Activated T-helper 17 cell treated with anti-CD3 and anti-CD28 coated beads, Interleukin-2, amount 50 U/mL, for 72 hours (primary cell): ENCODE data around the gene SULT1A1. TPM values are rescaled to one million over a fixed set of nuclear protein-coding genes. Genes with fewer than 3 reads are reported as not detected.
"Not testable (repeated sequence)": the region's sequence is repeated elsewhere in the genome, so short reads cannot be mapped to it uniquely, and the experiment has no call there.

ENCODE experiments used
- ATAC-seq: fragments of 150-1000 bp; cut with Tn5 transposase; replicated peaks from 2 replicates; pipeline ENCODE4 v1.10.0; 2021; ENCODE audit warnings: mild to moderate bottlenecking, moderate library complexity
- H3K27ac Mint-ChIP-seq: one replicate; pipeline ENCODE4 v1.8.0; 2022; ENCODE audit warnings: mixed read lengths
- H3K27me3 Mint-ChIP-seq: one replicate; pipeline ENCODE4 v1.8.0; 2022; ENCODE audit warnings: mixed read lengths
- H3K36me3 Mint-ChIP-seq: one replicate; pipeline ENCODE4 v1.8.0; 2022; ENCODE audit warnings: low read depth, mild to moderate bottlenecking, mixed read lengths
- H3K4me1 Mint-ChIP-seq: one replicate; pipeline ENCODE4 v1.8.0; 2022; ENCODE audit warnings: mixed read lengths
- H3K4me3 Mint-ChIP-seq: one replicate; pipeline ENCODE4 v1.8.0; 2022; ENCODE audit warnings: mild to moderate bottlenecking, mixed read lengths
- H3K9me3 Mint-ChIP-seq: one replicate; pipeline ENCODE4 v1.8.0; 2022; ENCODE audit warnings: mixed read lengths
- total RNA-seq, 2 donors: library from RNA; stranded (reverse); gene quantifications; one replicate each; pipeline ENCODE4 v1.2.3, GENCODE V29; 2022

Gene SULT1A1
- total RNA-seq, 2 donors from 2014 or later = 5.9 to 7.1 TPM

GRCh38 chr16:28602529-28602928, 7.3 kb downstream of the SULT1A1 start:
- Mint-ChIP-seq H3K4me1 (no peaks in the 10 kb centered on the region), H3K4me3 (no peak overlapping the region), H3K36me3 (no peaks in the 10 kb centered on the region), H3K9me3 (no peaks in the 10 kb centered on the region), H3K27ac (no peak overlapping the region), H3K27me3 (no peaks in the 10 kb centered on the region)
- ATAC-seq = no peak

GRCh38 chr16:28602062-28602461, 7.8 kb downstream of the SULT1A1 start:
- not testable (repeated sequence) for H3K9me3 Mint-ChIP-seq, H3K4me3 Mint-ChIP-seq, H3K36me3 Mint-ChIP-seq, H3K4me1 Mint-ChIP-seq, H3K27ac Mint-ChIP-seq, ATAC-seq, H3K27me3 Mint-ChIP-seq

- H3K4me3 Mint-ChIP-seq, H3K27ac Mint-ChIP-seq, H3K9me3 Mint-ChIP-seq, H3K27me3 Mint-ChIP-seq, H3K36me3 Mint-ChIP-seq, ATAC-seq, H3K4me1 Mint-ChIP-seq: not testable (repeated sequence)
Measured at GRCh38 chr16:28601589-28601988, 8.3 kb downstream of the SULT1A1 start.

GRCh38 chr16:28600965-28601364, 8.9 kb downstream of the SULT1A1 start:
- not testable (repeated sequence) for H3K9me3 Mint-ChIP-seq, ATAC-seq, H3K4me1 Mint-ChIP-seq, H3K36me3 Mint-ChIP-seq, H3K27me3 Mint-ChIP-seq, H3K4me3 Mint-ChIP-seq, H3K27ac Mint-ChIP-seq

GRCh38 chr16:28599377-28600285, 10.2 kb downstream of the SULT1A1 start:
- H3K27me3 Mint-ChIP-seq, H3K36me3 Mint-ChIP-seq, H3K4me1 Mint-ChIP-seq, H3K27ac Mint-ChIP-seq, H3K9me3 Mint-ChIP-seq, H3K4me3 Mint-ChIP-seq: not testable (repeated sequence)
- ATAC-seq = peak; percentile 93

- H3K9me3 Mint-ChIP-seq = no peaks in the 10 kb centered on the region
- no peak overlapping the region for H3K4me3 Mint-ChIP-seq
- no peaks in the 10 kb centered on the region for H3K36me3 Mint-ChIP-seq
- no peaks in the 10 kb centered on the region for H3K27me3 Mint-ChIP-seq
- no peaks in the 10 kb centered on the region for H3K4me1 Mint-ChIP-seq
- ATAC-seq = no peak
- H3K27ac Mint-ChIP-seq = no peak overlapping the region
Measured at GRCh38 chr16:28597692-28598261, 12.1 kb downstream of the SULT1A1 start.

GRCh38 chr16:28596840-28597691, 12.8 kb downstream of the SULT1A1 start, which contains the start of gene SULT1A2:
SULT1A2 (minus strand) TSS chr16:28597050; CDS start chr16:28595930, 1,120 bp downstream.
- H3K4me3 Mint-ChIP-seq = no peak within 1 kb of the TSS
- peaks cover 6% of the 10 kb centered on the region for H3K36me3 Mint-ChIP-seq
- ATAC-seq = no peak
- no peaks in the 10 kb centered on the region for H3K27me3 Mint-ChIP-seq
- no peaks in the 10 kb centered on the region for H3K9me3 Mint-ChIP-seq
- H3K4me1 Mint-ChIP-seq = no peaks in the 10 kb centered on the region
- no peak within 1 kb of the TSS for H3K27ac Mint-ChIP-seq

GRCh38 chr16:28596115-28596630, 13.7 kb downstream of the SULT1A1 start:
- Mint-ChIP-seq H3K4me3 (no peak overlapping the region), H3K27ac (no peak overlapping the region)

GRCh38 chr16:28595451-28595850, 14.4 kb downstream of the SULT1A1 start:
- not testable (repeated sequence) for H3K9me3 Mint-ChIP-seq, H3K4me1 Mint-ChIP-seq

More at GRCh38 chr16:28596115-28596630, 13.7 kb downstream of the SULT1A1 start:
- Mint-ChIP-seq H3K36me3 (peaks cover 15% of the 10 kb centered on the region), H3K27me3 (no peaks in the 10 kb centered on the region), H3K9me3 (no peaks in the 10 kb centered on the region), H3K4me1 (no peaks in the 10 kb centered on the region)
- ATAC-seq = no peak

GRCh38 chr16:28592979-28593553, 16.8 kb downstream of the SULT1A1 start:
- ATAC-seq = no peak
- peak overlapping the region; percentile 58 for H3K27ac Mint-ChIP-seq
- no peaks in the 10 kb centered on the region for H3K27me3 Mint-ChIP-seq

More at GRCh38 chr16:28595451-28595850, 14.4 kb downstream of the SULT1A1 start:
- H3K4me3 Mint-ChIP-seq, ATAC-seq, H3K27ac Mint-ChIP-seq, H3K27me3 Mint-ChIP-seq: not testable (repeated sequence)
- H3K36me3 Mint-ChIP-seq = peaks cover 22% of the 10 kb centered on the region

GRCh38 chr16:28592511-28592910, 17.3 kb downstream of the SULT1A1 start:
- Mint-ChIP-seq H3K4me3 (no peak overlapping the region), H3K9me3 (no peaks in the 10 kb centered on the region), H3K27me3 (no peaks in the 10 kb centered on the region), H3K27ac (peak overlapping the region; percentile 58), H3K36me3 (peaks cover 45% of the 10 kb centered on the region), H3K4me1 (no peaks in the 10 kb centered on the region)
- no peak for ATAC-seq

More at GRCh38 chr16:28592979-28593553, 16.8 kb downstream of the SULT1A1 start:
- H3K9me3 Mint-ChIP-seq = no peaks in the 10 kb centered on the region
- peaks cover 42% of the 10 kb centered on the region for H3K36me3 Mint-ChIP-seq
- H3K4me1 Mint-ChIP-seq = no peaks in the 10 kb centered on the region
- no peak overlapping the region for H3K4me3 Mint-ChIP-seq

- H3K4me1 Mint-ChIP-seq = no peaks in the 10 kb centered on the region
- H3K4me3 Mint-ChIP-seq = no peak overlapping the region
- H3K27ac Mint-ChIP-seq = no peak overlapping the region
- H3K27me3 Mint-ChIP-seq = no peaks in the 10 kb centered on the region
- no peaks in the 10 kb centered on the region for H3K9me3 Mint-ChIP-seq
- ATAC-seq = no peak
- peaks cover 56% of the 10 kb centered on the region for H3K36me3 Mint-ChIP-seq
Measured at GRCh38 chr16:28591355-28591754, 18.5 kb downstream of the SULT1A1 start.

GRCh38 chr16:28590384-28591340, 19.2 kb downstream of the SULT1A1 start:
- ATAC-seq = no peak
- H3K27me3 Mint-ChIP-seq = no peaks in the 10 kb centered on the region
- no peak overlapping the region for H3K4me3 Mint-ChIP-seq
- no peak overlapping the region for H3K27ac Mint-ChIP-seq
- no peaks in the 10 kb centered on the region for H3K4me1 Mint-ChIP-seq
- no peaks in the 10 kb centered on the region for H3K9me3 Mint-ChIP-seq
- peaks cover 63% of the 10 kb centered on the region for H3K36me3 Mint-ChIP-seq
